H1 (cell line): ENCODE measurements around the gene NDUFB8. TPM values are rescaled to one million over a fixed set of nuclear protein-coding genes. Genes with fewer than 3 reads are reported as not detected.

Source experiments
- E2F6 ChIP-seq: IDR thresholded peaks from 2 replicates; pipeline ENCODE4 v1.6.1; 2012; ENCODE audit warnings: inconsistent platforms
- GABPA ChIP-seq: IDR thresholded peaks from 2 replicates; pipeline ENCODE4 v1.6.1; 2011; ENCODE audit warnings: mild to moderate bottlenecking, low read length, moderate library complexity, borderline replicate concordance; ENCODE audit not compliant: insufficient read depth
- JUN ChIP-seq: IDR thresholded peaks from 2 replicates; pipeline ENCODE4 v1.6.1; 2011; ENCODE audit warnings: low read depth, mild to moderate bottlenecking, improper control_type of control experiment, low read length
- MAFK ChIP-seq: IDR thresholded peaks from 2 replicates; pipeline ENCODE4 v1.6.1; 2012; ENCODE audit warnings: low read depth, mild to moderate bottlenecking, improper control_type of control experiment, low read length
- MAX ChIP-seq: IDR thresholded peaks from 2 replicates; pipeline ENCODE4 v1.6.1; 2012; ENCODE audit warnings: inconsistent platforms
- POU5F1 ChIP-seq: IDR thresholded peaks from 2 replicates; pipeline ENCODE4 v1.6.1; 2011; ENCODE audit warnings: low read depth, mild to moderate bottlenecking, low read length, moderate library complexity
- SAP30 ChIP-seq: fragments of 300-600 bp; sonication (generic); IDR thresholded peaks from 2 replicates; pipeline ENCODE4 v1.7.1; 2012; ENCODE audit warnings: low read length, moderate library complexity, mild to moderate bottlenecking, inconsistent platforms; ENCODE audit not compliant: insufficient read depth, insufficient replicate concordance
- SIRT6 ChIP-seq: IDR thresholded peaks from one replicate; pipeline ENCODE4 v1.7.1; 2012; ENCODE audit warnings: low read length, inconsistent platforms
- SP2 ChIP-seq: IDR thresholded peaks from 2 replicates; pipeline ENCODE4 v1.6.1; 2012; ENCODE audit warnings: mild to moderate bottlenecking, low read length, inconsistent platforms
- TBP ChIP-seq: IDR thresholded peaks from 2 replicates; pipeline ENCODE4 v1.6.1; 2011; ENCODE audit warnings: low read depth, low read length, improper control_type of control experiment
- USF2 ChIP-seq: IDR thresholded peaks from 2 replicates; pipeline ENCODE4 v1.6.1; 2011; ENCODE audit warnings: low read length, improper control_type of control experiment
- polyA plus RNA-seq, 7 experiments: library from polyadenylated mRNA; depleted of rRNA in 3 of 7; stranded (reverse) in 5 of 7; unstranded in 2 of 7; fragments of >200 nt in 5 of 7; fragments of 200-250 nt in 2 of 7; gene quantifications; 1 replicate in 5 of 7; 2 replicates in 1 of 7; 4 replicates in 1 of 7; pipeline versions ENCODE4 v1.2.1 to v1.2.3, GENCODE V29; 2011 to 2013; ENCODE audit warnings: missing spikeins in 2 of 7, mixed read lengths in 2 of 7
- total RNA-seq: library from RNA; stranded (reverse); fragmentation: NEBNext Ultra II Directional; extraction: Animal tissue kit (Norgen Biotek cat#: 25700); gene quantifications from 2 replicates; pipeline ENCODE4 v1.2.1, GENCODE V29; 2021

Gene NDUFB8
- total and polyA plus RNA-seq, 2 of the 8 experiments (the other 6 are each of a cell fraction or from before 2014, with no cell fraction given): 175 to 455 TPM

GRCh38 chr10:100487529-100487928 is 42.1 kb downstream of the NDUFB8 start (continued):
- TF ChIP-seq E2F6 (no peak), SIRT6 (no peak), TBP (no peak), USF2 (no peak), GABPA (no peak), JUN (no peak), SP2 (no peak), POU5F1 (no peak), MAFK (no peak), SAP30 (no peak), MAX (no peak)
